DOHH2 (cell line): ENCODE results near the gene PARD6A.

Experiments
- H3F3A ChIP-seq: fragments of 200-600 bp; sonication (generic), shearing (Covaris generic); 2 replicates; pipeline ENCODE4 v1.6.0; 2016; ENCODE audit warnings: antibody characterized with exemption, mild to moderate bottlenecking; ENCODE audit not compliant: control insufficient read depth, insufficient read depth
- H3K27ac ChIP-seq: fragments of 200-600 bp; sonication (generic); 2 replicates; pipeline ENCODE4 v1.5.1; 2014; ENCODE audit warnings: low read depth, mild to moderate bottlenecking, low read length, moderate library complexity
- H3K27me3 ChIP-seq: fragments of 200-600 bp; sonication (generic); 2 replicates; pipeline ENCODE4 v1.6.1; 2014; ENCODE audit warnings: mild to moderate bottlenecking, low read length, mixed read lengths; ENCODE audit not compliant: control insufficient read depth
- H3K36me3 ChIP-seq: fragments of 200-600 bp; sonication (generic); 2 replicates; pipeline ENCODE4 v1.6.1; 2014; ENCODE audit warnings: mild to moderate bottlenecking, low read length, moderate library complexity, mixed read lengths; ENCODE audit not compliant: control insufficient read depth
- H3K4me1 ChIP-seq: fragments of 200-600 bp; sonication (generic); 2 replicates; pipeline ENCODE4 v1.6.1; 2014; ENCODE audit warnings: mild to moderate bottlenecking, low read length, mixed read lengths; ENCODE audit not compliant: control insufficient read depth
- H3K4me2 ChIP-seq: fragments of 200-600 bp; sonication (generic); 2 replicates; pipeline ENCODE4 v1.6.0; 2014; ENCODE audit warnings: mild to moderate bottlenecking, low read length, moderate library complexity
- H3K4me3 ChIP-seq: fragments of 200-600 bp; sonication (generic); 2 replicates; pipeline ENCODE4 v1.5.1; 2014; ENCODE audit warnings: mild to moderate bottlenecking, low read length, mixed read lengths
- H3K79me2 ChIP-seq: fragments of 200-600 bp; sonication (generic); 2 replicates; pipeline ENCODE4 v1.6.1; 2014; ENCODE audit warnings: mild to moderate bottlenecking, low read length, mixed read lengths; ENCODE audit not compliant: control insufficient read depth
- H3K9me2 ChIP-seq: fragments of 200-600 bp; sonication (generic); replicated peaks from 2 replicates; pipeline ENCODE4 v1.6.1; 2014; ENCODE audit warnings: mild to moderate bottlenecking, low read length, mixed read lengths; ENCODE audit not compliant: control insufficient read depth
- H3K9me3 ChIP-seq: fragments of 200-600 bp; sonication (generic); 2 replicates; pipeline ENCODE4 v1.6.1; 2014; ENCODE audit warnings: antibody characterized with exemption, low read length, mixed read lengths; ENCODE audit not compliant: control insufficient read depth, insufficient read depth
- H4K20me1 ChIP-seq: fragments of 200-600 bp; sonication (generic); 2 replicates; pipeline ENCODE4 v1.6.0; 2014; ENCODE audit warnings: low read depth, mild to moderate bottlenecking, antibody characterized with exemption, low read length, moderate library complexity; ENCODE audit not compliant: control insufficient read depth, insufficient read depth
- CTCF ChIP-seq: fragments of 200-600 bp; sonication (generic); IDR thresholded peaks from one replicate; pipeline ENCODE4 v1.5.1; 2014; ENCODE audit warnings: antibody characterized with exemption, mild to moderate bottlenecking, low read depth, low read length; ENCODE audit not compliant: poor library complexity, severe bottlenecking
- EZH2phosphoT487 ChIP-seq: fragments of 200-600 bp; sonication (generic); IDR thresholded peaks from 2 replicates; pipeline ENCODE4 v1.6.1; 2017; ENCODE audit warnings: borderline replicate concordance, mild to moderate bottlenecking, antibody characterized with exemption, low read length, moderate library complexity, mixed read lengths

The PARD6A gene

DNA sequence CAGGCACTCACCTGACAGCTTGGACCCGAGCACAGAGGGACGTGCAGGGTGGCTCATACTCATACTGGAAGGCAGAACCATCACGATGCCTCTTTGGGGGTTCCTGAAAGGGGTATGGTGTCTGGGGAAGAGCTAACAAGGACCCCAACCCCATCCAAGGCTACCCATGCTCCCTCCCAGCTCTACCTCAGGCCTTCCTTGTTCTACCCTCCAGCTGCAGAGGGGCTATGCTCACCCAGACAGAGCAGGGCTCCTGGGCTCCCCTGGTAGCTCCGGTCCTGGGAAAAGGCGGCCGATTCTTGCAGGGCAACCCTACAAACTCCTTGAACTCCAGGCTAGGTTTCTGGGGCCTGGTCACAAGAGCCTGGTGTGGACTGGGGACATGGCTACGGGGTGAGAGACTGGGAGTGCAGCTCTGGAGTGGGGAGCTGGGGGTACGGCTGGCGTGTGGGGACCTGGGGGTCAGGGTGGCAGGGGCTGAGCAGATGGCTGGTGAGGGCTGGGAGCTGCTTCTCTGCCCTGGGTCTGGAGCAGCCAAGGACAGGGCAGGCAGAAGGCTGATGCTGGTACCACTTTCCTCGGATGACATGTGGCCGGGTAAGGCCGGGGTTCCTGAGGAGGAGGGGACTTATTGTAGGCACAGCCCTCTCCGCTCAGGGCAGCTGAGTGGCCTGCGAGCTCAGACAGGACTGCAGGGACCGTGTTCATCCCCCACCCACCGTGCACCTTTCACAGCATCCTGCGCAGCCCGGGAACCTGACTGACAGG lies 2.8 kb upstream of the PARD6A start:
- H3K79me2 ChIP-seq: peaks cover 29% of the 10 kb centered on the region
- H3K27ac ChIP-seq: no peak overlapping the region
- TF ChIP-seq CTCF (no peak), EZH2phosphoT487 (no peak)
- no peak overlapping the region for H3K4me3 ChIP-seq
- H3K9me2 ChIP-seq: no peaks in the 10 kb centered on the region
- peaks cover 3% of the 10 kb centered on the region; the same call in 1 of the 2 replicates for H3F3A ChIP-seq
- no peaks in the 10 kb centered on the region for H3K9me3 ChIP-seq
- H3K4me2 ChIP-seq: peak overlapping the region; percentile 94
- H3K4me1 ChIP-seq: peaks cover 24% of the 10 kb centered on the region
- peaks cover 4% of the 10 kb centered on the region; the same call in 1 of the 2 replicates for H4K20me1 ChIP-seq
- H3K27me3 ChIP-seq: no peaks in the 10 kb centered on the region
- peaks cover 70% of the 10 kb centered on the region for H3K36me3 ChIP-seq

DNA sequence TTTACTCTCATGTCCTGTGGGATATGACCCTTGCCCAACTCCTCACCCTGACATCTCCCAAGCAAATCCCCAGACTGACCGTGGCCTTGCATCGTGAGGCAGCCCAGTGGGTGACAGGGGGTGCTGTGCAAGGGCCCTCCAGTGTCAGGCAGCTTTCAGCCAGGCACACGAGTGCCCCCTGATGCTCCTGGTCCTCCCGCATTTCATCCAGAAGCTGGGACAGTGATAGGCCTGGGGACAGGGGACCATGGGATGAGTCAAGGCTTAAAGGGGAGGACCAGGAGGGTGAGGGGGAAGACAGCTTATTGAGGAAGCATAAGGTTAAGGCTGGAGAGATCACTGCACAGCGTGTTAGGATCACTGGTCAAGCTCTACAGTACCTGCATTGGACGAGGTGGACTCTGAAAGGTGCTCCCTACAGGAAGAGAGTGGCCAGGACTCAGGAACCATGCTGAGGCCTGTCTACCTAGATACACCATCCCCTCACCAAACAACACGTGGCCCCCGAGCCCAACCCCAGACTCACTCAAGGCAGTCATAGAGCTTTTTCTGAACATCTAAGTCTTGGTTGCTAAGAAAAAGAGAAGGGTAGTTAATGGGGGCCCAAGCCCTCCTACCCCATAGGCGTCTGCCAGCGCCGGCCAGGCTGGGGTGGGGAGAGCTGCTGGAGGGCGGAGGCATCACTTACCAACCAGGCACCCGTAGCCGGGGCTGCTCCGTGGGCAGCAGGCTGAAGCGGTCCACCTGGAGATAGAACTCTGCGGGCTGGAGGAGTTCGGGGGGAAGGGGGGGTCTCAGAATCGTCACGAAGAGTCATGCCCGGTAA lies 1.7 kb upstream of the PARD6A start:
- H4K20me1 ChIP-seq: peaks cover 4% of the 10 kb centered on the region; the same call in 1 of the 2 replicates
- H3K27me3 ChIP-seq: no peaks in the 10 kb centered on the region

More for the DNA sequence above, 1.7 kb upstream of the PARD6A start:
- Histone ChIP-seq H3K79me2 (peaks cover 29% of the 10 kb centered on the region), H3K27ac (peak overlapping the region; percentile 79), H3F3A (peaks cover 3% of the 10 kb centered on the region; the same call in 1 of the 2 replicates), H3K9me3 (no peaks in the 10 kb centered on the region), H3K4me3 (peak overlapping the region; percentile 98), H3K9me2 (no peaks in the 10 kb centered on the region), H3K4me1 (peaks cover 24% of the 10 kb centered on the region), H3K4me2 (peak overlapping the region; percentile 94), H3K36me3 (peaks cover 73% of the 10 kb centered on the region)
- TF ChIP-seq CTCF (no peak), EZH2phosphoT487 (no peak)
